HG03342 (cell line): ENCODE results near the gene SUSD6.

Source experiments
- ATAC-seq: cut with Tn5 transposase; IDR thresholded peaks from one replicate; pipeline ENCODE4 v1.9.1; 2021; ENCODE audit warnings: mild to moderate bottlenecking, moderate library complexity; ENCODE audit not compliant: unreplicated experiment

Gene SUSD6, protein sequence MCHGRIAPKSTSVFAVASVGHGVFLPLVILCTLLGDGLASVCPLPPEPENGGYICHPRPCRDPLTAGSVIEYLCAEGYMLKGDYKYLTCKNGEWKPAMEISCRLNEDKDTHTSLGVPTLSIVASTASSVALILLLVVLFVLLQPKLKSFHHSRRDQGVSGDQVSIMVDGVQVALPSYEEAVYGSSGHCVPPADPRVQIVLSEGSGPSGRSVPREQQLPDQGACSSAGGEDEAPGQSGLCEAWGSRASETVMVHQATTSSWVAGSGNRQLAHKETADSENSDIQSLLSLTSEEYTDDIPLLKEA

DNA sequence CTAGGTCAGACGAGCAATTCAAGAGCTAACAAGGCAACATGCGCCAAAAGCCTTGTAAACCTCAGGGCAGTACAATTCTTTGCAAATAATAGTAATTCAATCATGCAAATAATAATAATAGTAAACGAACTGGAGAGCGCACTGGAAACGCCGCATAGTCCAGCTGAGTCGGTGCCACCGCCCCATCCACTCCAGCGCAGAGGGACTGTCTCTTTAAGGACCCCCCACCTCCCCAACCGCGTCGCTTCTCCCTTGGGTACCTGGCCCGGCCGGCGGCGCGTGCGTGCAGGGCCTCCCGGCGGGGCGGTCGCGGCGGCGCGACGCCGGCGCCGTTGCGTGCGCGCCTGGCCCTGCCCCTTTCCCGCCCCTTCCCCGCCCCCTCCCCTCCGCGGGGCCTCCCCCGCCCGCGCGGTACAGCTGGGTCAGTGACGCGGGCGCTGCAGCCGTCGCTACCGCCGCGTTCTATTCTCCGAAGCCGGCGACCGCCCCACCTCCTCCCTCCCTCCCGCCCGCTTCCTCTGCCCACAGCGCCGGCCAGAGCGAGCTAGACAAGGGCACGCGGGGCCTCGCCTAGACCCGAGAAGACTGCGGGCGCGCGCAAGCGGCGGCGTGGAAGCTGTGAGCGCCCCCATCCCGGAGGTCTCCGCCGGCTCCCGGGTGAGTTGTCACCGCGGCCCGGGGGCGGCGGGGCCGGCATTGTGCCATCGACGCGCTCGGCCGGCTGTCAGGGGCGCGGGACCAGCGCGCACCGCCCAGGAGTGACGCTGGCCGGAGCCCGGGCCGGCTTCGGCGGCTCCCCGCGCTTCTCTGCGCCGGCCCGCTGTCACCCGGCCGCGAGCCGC lies at the start of gene SUSD6:
Gene SUSD6, plus strand, starts transcription at position 425 of the 842 bp plus-strand sequence. CDS start 46,997 bp downstream, outside the sequence.
- peak; percentile 56 for ATAC-seq

DNA sequence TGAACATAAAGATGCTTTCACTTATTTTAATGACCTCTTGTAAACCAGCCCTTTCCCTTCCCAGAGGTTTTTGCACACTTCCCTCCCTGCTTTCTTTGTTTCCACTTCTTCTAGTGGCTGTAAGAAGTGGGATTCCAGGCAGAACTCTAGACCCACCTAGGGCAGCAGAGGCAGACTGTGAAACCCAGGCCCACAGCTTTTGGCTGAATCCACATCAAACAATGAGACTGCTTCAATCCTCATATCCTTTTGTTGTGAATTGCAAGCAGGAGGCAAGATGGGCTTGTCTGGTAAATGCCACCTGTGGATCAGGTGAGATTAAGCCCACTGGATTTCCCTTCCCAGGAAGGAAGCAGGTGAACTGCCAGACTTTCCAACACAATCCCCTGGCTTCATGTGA lies 49.5 kb upstream of the SUSD6 start:
- ATAC-seq: no peak

DNA sequence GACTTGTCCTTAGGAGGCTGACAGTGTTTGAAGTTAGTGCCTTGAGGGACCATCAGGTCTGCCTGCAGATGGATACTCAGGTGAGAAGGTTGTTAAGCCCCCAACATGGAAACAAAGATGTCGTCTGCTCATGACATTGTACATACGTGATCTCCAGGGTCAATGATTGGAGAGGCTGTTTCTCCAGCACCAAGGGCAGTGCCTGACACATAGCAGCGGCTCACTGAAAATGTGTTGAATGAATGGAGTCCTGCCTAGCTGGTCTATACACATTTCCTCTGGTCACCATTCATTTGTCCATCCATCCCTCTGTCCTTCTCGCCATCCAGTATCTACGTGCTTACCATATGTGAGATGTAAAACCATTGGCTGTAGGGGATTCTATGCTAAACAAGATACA lies 43.8 kb upstream of the SUSD6 start:
- ATAC-seq: no peak

DNA sequence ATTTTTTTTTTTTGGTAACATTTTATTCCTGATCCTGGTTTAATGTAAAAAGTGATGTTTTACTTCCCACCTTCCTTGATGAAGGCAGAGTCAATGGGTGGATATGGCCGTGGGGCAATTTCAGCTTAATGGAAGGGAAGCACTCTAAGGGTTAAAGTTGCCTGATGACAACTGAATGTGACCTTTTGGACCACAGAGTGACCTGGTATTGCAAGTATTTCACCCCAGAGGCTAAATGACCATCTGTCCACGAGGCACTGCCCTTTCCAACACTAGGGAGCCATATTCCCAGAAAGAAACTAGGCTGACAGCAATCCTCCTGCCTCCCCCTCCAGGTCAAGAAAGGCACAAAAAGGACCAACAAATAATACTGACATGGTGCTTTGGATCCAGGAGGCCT lies 41.5 kb upstream of the SUSD6 start:
- no peak for ATAC-seq

DNA sequence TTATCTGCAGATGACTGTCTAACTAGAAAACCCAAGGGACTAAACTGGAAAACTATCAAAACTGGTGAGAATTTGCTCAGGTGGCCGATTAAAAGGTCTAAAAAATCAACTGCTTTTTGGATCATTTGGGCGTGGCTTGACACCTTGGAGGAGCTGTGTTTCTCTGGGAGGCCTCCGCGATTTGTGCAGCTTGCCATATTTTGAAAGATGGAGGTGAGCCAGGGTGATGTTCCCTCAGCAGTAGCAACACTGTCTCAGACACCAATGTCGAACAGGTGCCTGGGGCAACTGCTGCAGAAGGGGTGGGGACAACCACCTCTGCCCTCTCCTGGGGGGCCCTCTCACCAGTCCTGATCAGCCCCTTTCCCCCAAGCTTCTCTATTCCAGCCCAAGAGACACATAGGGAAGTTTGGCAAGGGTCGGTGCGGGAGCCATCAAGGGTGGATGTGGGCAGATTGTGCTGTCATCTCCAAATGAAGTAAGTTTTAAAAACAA lies 40.5 kb upstream of the SUSD6 start:
- ATAC-seq: no peak

DNA sequence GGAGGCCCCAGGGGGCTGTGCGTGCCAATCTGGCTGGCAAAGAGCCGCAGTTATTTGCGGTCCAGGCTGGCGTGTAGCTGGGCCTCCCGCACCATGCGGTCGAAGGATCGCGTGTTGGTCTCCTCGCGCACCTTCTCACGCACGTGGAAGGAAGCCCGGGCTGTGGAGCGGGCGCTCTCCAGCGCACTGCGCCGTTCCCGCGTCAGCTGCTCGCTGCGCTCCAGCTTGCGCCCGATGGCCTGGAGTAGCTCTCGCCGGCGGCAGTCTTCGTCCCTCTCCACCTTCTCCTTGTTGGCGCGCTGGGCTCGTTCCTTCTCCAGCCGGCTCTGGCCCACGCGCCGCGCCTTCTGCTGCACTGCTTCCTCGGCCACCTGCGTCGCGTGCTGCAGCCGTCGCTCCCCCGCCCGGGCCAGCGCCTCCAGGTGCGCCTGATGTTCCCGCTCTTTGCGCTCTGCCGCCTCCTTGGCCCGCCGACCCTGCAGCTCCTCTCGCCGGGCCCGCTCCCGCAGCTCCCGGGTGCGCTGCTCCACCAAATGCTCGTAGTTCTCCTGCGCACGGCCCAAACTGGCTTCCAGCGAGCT lies 39.9 kb upstream of the SUSD6 start:
- no peak for ATAC-seq

DNA sequence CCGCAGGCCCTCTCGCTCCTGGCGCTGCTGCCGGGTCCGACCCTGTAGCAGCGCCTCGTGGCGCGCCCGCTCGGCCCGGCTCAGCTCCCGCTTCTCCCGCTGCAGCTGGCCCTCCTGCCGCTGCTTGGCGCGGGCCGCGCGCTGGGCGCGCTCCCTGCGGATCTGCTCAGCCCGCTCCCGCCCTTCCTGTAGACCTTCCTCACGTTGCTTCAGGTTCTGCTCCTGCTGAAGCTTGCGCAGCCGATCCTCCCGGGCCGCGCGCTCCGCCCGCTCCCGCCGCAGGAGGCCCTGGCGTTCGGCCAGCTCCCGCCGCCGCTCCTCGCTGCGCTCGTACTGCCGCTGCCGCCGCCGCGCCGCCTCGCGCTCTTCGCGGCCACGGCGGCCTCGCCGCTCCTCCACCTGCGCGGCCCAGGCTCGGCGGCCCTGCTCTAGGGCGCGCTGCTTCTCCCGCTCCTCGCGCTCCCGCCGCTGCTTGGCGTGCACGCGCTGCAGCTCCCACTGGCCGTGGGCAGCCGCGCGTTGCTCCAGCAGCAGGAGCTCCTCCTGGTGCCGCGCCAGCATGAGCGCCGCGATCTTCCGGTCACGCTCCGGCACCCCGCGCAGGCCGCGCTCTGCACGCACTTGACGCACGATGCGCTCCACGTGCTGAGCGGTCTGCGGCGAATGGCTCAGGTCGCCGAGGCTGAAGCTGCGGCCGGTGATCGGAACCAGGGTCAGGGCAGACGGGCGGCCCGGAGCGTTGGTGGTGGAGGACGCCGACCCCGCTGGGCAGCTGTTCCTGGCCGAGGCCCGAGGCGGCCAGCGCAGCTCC lies 39.2 kb upstream of the SUSD6 start:
- ATAC-seq: no peak

DNA sequence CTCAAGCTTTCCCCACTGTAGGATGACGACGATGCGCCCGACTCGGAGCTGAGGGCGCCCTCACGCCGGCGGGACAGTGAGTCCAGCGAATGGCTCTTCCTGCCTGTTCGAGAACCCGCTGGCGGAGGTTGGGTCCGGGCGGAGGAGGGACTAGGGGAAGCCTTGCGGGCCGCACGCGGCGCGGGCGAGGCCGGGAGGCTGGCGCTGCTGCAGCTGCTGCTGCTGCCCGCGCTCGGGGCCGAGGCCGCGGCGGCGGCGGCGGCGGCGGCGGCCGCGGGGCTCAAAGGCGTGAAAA lies 38.6 kb upstream of the SUSD6 start:
- ATAC-seq: no peak

DNA sequence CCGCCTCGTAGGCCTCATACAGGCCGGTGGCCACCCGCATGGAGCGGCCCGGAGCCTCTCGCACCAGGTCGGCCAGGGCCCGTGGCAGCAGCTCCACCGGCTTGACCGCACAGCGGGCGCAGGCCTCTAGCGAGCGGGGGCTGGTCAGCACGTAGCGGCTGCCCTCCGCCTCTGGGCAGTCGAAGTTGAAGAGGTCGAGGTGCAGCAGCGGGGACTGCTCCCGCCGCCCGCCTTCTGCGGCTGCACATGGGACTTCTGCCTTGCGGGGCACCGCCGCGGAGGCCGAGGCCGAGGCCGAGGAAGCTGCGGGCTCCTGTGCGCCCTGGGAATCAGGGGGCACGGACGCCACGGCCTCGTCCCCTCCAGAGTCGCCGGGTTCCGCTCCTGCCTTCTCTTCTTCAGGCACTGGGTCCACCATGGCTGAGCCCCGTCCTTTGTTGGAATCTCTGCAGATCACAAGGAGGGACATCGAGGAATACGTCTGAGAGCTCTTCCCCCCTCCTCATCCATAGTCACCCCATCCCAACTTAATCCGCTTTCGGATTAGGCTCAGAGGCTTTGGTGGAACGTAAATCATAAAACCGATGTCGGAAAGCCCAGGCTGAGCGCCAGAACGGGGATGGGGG lies 38.1 kb upstream of the SUSD6 start:
- ATAC-seq: no peak

DNA sequence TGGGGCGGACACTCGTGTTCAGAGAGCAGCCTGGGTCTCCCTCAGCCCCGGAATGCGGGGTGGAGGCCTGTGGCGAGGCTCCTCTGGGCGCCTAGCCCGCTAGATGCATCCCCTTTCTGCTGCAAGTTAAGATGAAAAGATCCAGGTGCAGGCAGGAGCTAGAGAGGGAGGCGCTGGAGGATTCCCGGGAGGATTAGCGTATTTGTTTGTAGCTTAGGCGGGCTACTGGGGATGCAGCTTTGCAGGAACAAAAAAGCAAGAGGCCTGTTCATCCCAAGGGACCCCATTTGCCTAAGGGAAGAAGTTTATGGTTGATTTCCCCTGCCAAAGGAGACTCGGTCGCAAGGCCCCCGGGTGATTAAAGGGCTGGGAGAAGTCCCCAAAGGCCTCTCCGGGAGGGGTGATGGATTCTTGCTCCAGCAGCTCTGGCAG lies 37.5 kb upstream of the SUSD6 start:
- no peak for ATAC-seq

DNA sequence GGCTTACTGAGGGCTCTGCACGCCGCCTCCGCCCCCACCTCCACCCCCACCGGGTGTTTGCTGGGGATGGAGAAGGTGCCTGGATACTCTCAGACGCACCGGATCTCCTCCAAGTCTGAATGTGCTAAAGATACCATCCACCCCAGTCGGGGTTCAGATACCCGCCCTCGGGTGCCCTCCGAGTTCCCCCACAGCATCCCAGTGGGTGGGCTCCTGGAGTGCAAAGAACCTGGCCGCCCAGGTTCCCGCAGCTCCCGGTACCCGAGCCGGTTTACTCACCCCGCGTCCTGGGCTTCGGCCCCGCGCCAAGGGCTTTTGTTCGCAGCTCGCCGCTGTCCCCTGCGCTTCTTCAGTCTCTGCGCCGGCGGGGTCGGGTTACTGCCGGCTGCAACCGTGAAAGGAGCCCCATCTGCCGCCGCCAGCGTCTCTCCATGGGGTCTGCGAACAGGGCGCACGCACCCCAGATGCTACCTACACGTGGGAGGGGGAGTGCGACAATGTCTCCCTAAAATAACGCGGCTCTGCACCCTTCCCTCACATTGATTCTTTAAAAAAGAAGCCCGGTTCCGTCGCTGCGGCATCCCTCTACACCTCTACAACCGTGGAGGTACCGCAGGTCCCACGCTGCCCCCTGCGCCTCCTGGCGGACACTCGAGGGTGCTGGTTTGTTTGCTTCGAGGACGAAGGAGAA lies 37.0 kb upstream of the SUSD6 start, which contains the start of gene CCDC177:
Gene CCDC177, minus strand, starts transcription at position 609 of the 691 bp plus-strand sequence. CDS start 1,249 bp downstream, outside the sequence.
- no peak for ATAC-seq

DNA sequence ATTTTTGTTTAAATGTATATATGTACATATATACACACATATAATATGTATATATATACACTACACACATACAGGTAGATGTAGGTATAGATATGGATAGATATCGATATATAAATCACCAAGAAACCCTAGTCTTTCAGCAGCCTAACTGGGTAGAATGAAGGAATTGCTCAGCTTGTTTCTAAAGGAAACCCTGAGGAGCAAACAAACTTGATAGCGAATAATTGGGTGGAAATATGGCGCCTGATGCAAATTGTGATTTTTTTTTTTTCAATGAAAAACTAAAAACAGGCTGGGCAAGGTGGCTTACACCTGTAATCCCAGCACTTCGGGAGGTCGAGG lies 36.5 kb upstream of the SUSD6 start:
- no peak for ATAC-seq

DNA sequence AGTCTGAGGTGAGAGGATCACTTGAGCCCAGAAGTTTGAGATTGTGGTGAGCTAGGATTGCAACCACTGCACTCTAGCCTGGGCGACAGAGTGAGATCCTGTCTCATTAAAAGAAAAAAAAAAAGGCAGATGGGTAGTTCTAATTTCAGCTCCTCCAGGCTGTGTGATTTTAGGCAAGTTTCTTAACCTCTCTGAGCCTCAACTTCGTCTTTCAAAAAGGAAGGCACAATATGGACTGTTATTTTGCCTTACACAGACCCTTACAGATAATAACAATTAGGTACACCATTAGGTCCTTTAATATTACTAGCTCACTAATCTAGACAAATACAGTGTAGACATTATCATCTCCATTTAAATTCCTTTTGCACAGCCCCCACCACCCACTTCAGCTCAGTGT lies 31.9 kb upstream of the SUSD6 start:
- ATAC-seq: no peak

DNA sequence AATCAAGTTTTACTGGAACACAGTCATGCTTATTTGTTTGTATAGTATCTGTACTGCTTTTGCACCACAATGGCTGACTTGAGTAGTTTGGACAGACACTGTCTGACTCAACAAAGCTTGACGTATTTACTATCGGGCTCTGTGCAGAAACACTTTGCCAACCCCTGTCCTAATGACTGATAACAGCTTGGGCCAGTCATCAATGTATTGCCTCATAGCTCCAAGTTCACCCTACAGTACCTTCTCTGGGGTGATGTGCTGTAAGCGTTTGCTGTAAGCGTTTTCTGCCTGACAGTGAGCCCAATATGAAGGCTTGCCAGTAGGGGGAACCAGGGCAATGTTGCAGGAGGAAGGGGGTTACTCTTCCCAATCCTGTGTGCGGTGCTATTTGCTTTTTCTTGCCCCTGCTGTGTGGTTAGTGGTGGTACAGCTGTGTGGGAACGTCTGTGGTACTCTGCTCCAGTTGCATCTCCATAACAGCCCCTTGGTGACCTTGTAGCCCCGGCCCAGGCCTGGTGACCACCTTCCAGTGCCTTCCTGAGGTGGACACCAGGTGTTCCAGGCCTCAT lies 31.3 kb upstream of the SUSD6 start:
- ATAC-seq: no peak

DNA sequence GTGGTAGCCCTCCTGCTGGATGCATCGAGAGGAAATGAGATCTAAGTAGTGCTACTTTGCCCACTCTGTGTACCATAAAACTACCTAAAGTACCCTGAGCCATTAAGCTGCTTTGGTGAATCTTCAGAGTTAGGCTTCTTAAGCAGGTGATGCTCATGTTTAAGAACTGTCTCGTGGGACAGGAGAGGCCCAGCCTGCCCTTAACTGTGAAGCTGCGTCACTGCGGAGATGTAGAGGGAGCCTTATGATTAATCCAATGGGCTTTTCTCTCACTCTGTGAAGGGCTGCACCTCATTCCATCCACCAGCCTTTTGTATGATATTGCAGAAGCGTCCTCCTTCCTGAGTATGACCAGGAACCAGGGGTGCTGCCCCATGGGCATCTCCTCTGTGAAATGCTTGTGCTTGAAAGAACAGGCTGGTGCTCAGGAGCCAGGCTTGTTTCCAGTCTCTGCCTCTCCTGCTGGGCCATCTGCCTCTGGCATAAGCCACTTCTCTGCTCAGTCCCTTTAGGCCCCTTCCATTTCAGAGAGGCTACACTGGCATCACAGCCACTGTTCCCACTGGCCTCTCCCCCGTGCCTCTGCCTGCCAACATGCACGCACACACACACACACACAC lies 30.0 kb upstream of the SUSD6 start:
- no peak for ATAC-seq

DNA sequence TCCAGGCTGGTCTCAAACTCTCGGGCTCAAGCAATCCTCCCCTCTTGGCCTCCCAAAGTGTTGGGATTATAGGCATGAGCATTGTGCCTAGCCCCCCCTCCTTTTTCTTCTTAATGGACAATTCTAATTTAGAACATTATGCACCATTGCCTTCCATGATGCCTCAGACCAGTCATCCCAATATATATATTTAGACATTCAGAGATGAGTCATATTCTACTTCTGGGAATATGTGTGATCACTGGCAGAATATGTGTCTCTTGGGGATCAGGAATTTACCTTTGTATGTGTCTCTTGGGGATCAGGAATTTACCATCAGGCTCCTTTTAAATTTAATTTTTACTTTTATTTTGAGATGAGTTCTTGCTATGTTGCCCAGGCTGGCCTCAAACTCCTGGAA lies 29.2 kb upstream of the SUSD6 start:
- no peak for ATAC-seq

DNA sequence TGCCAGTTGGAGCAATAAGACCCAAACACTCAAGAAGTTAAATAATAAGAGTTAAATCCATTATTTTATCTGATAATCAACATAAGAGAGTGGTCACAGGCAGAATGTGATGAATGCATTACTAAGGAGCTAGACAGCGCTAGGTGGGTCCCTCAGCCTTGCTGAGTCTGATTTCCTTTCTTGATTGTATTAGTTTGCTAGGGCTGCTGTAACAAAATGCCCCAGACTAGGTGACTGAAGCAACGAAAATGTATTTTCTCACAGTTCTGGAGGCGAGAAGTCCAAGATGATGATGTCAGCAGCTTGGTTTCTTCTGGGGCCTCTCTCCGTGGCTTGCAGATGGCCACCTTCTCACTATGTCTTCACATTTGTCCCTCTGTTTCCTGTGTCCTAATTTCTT lies 28.6 kb upstream of the SUSD6 start:
- ATAC-seq: no peak

DNA sequence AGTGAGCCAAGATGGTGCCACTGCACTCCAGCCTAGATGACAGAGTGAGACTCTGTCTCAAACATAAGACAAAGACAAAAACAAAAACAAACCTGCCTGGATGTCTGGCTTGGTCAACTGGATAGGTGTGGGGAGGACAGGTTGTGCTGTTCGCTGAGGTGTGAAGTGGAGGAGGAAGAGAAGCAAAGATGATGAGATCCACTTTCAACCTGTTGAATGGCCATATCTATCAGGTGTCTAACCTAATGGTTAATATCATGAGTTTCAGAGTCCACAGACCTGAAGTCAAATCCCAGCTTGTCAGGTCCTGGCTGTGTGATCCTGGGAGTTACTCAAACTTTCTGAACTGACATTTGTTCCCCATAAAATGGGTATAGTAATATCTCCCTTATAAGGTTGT lies 27.0 kb upstream of the SUSD6 start:
- no peak for ATAC-seq

DNA sequence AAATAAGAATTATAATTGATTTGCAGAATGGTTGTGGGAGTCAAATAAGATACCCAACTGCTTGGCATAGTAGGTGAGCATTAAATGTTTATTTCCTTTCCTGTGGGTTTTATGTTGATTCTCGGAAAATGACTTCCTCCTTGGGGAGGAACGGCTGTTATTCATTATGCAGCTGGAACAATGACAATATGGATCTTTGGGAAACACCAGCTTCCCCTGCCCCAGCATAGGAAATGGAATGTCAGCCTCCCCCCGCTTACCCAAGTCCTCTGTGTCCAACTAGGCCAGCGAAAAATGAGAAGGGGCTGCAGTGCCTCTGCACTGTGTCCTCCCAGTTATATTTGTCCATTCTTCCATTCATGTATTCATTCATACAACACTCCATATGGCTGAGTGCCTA lies 25.0 kb upstream of the SUSD6 start:
- no peak for ATAC-seq
